K562 (cell line): ENCODE results near the gene LLPH. TPM values are rescaled to one million over a fixed set of nuclear protein-coding genes. Genes with fewer than 3 reads are reported as not detected.

Experiments used
- ATAC-seq: fragments of 200-7000 bp; cut with Tn5 transposase; 3 replicates; pipeline ENCODE4 v1.9.1; 2020; ENCODE audit warnings: moderate library complexity
- BruUV-seq: library from RNA; stranded (reverse); fragments of 400-500 nt; replicated peaks from 2 replicates; lab custom pipeline; 2021; lab: Mats Ljungman, UMichigan
- CTCF ChIA-PET: fragments of 300-600 bp; formaldehyde crosslinking; extraction: SDS; loops from one replicate; lab custom pipeline; 2021; ENCODE audit warnings: low intra/inter-chr PET ratio; lab: Yijun Ruan, JAX
- POLR2A ChIA-PET: fragments of 300-600, 350-650 bp; sonication (Branson Sonifier 250); formaldehyde crosslinking; extraction: SDS; loops from one replicate; lab custom pipeline; 2021; ENCODE audit warnings: antibody characterized with exemption, inconsistent platforms; lab: Yijun Ruan, JAX
- DNase-seq, 4 experiments: peaks; one replicate each; pipeline versions ENCODE4 v3.0.0 to v3.0.0-alpha.2; 2011 to 2018; ENCODE audit warnings: low spot score in 3 of 4, mixed read lengths in 3 of 4; ENCODE audit errors: extremely low read depth in 1 of 4
- FAIRE-seq: peaks from 2 replicates; lab custom pipeline; 2011; peaks lifted over from hg19 to GRCh38; lab: Jason Lieb, UNC
- H2AFZ ChIP-seq: 2 replicates; pipeline ENCODE4 v1.6.0; 2011; ENCODE audit warnings: low read depth, low read length, control low read depth, inconsistent platforms
- H3K27ac ChIP-seq: fragments of 200-600 bp; 3 replicates; pipeline ENCODE4 v1.8.0; 2011; ENCODE audit warnings: low read depth, mild to moderate bottlenecking, control low read depth, inconsistent platforms, low read length, moderate library complexity, mixed read lengths; ENCODE audit errors: extremely low read depth
- H3K27me3 ChIP-seq, 2 experiments: fragments of 300-600 bp in 1 of 2; 2 replicates in 1 of 2; 3 replicates in 1 of 2; pipeline versions ENCODE4 v1.6.0 to v1.8.0; 2011; ENCODE audit warnings: inconsistent platforms in 2 of 2, low read length in 2 of 2, mild to moderate bottlenecking in 1 of 2, mixed read lengths in 1 of 2, moderate library complexity in 1 of 2; ENCODE audit not compliant: control insufficient read depth in 2 of 2, insufficient read depth in 2 of 2
- H3K36me3 ChIP-seq: fragments of 300-600 bp; 3 replicates; pipeline ENCODE4 v1.8.0; 2011; ENCODE audit warnings: mild to moderate bottlenecking, low read length, inconsistent platforms; ENCODE audit not compliant: control insufficient read depth, insufficient read depth
- H3K4me1 ChIP-seq, 2 experiments: fragments of 200-600 bp in 1 of 2; replicated peaks in 1 of 2; 2 replicates in 1 of 2; 3 replicates in 1 of 2; pipeline versions ENCODE4 v1.5.1 to v1.8.0; 2011; ENCODE audit warnings: inconsistent platforms in 2 of 2, low read length in 2 of 2, mild to moderate bottlenecking in 1 of 2, mixed read lengths in 1 of 2, moderate library complexity in 1 of 2; ENCODE audit not compliant: control insufficient read depth in 2 of 2, insufficient read depth in 2 of 2
- H3K4me2 ChIP-seq: 2 replicates; pipeline ENCODE4 v1.6.1; 2011; ENCODE audit warnings: low read length, control low read depth, inconsistent platforms, mixed read lengths; ENCODE audit not compliant: insufficient read depth
- H3K4me3 ChIP-seq: fragments of 200-600 bp; sonication (generic), shearing (Covaris generic); 2 replicates; pipeline ENCODE4 v1.5.1; 2016; ENCODE audit warnings: control low read depth, inconsistent platforms
- H3K79me2 ChIP-seq: fragments of 200-600 bp; 3 replicates; pipeline ENCODE4 v1.8.0; 2011; ENCODE audit warnings: low read length, inconsistent platforms; ENCODE audit not compliant: control insufficient read depth, insufficient read depth
- H3K9ac ChIP-seq, 2 experiments: 2 replicates each; pipeline versions ENCODE4 v1.6.0 to v1.6.1; 2011; ENCODE audit warnings: low read depth in 2 of 2, low read length in 2 of 2, control low read depth in 1 of 2, inconsistent platforms in 1 of 2, mild to moderate bottlenecking in 1 of 2, mixed read lengths in 1 of 2; ENCODE audit not compliant: insufficient read depth in 1 of 2
- H3K9me1 ChIP-seq: one replicate; pipeline ENCODE4 v1.6.0; 2011; ENCODE audit warnings: inconsistent platforms, mild to moderate bottlenecking, low read length, moderate library complexity; ENCODE audit not compliant: control insufficient read depth, insufficient read depth
- H3K9me3 ChIP-seq: replicated peaks from 2 replicates; pipeline ENCODE4 v1.5.1; 2011; ENCODE audit warnings: low read depth, low read length, inconsistent platforms; ENCODE audit not compliant: control insufficient read depth, insufficient read depth
- H4K20me1 ChIP-seq: replicated peaks from 2 replicates; pipeline ENCODE4 v1.6.1; 2011; ENCODE audit warnings: low read length, inconsistent platforms, mixed read lengths; ENCODE audit not compliant: control insufficient read depth, insufficient read depth
- CC2D1A ChIP-seq: fragments of 450-650 bp; IDR thresholded peaks from 2 replicates; pipeline ENCODE4 v1.6.1; 2017; ENCODE audit warnings: mild to moderate bottlenecking
- CEBPB ChIP-seq: fragments of 450-650 bp; IDR thresholded peaks from 2 replicates; pipeline ENCODE4 v1.6.1; 2016; ENCODE audit warnings: missing genetic modification characterization, missing compliant biosample characterization
- CTCF ChIP-seq, 3 experiments: IDR thresholded peaks in 2 of 3; conservative IDR thresholded peaks in 1 of 3; 2 replicates each; pipeline ENCODE4 v1.5.1; 2011 to 2012; ENCODE audit warnings: low read length in 3 of 3, mild to moderate bottlenecking in 3 of 3, control low read depth in 2 of 3, improper control_type of control experiment in 1 of 3, inconsistent platforms in 1 of 3, low read depth in 1 of 3, mixed read lengths in 1 of 3, moderate library complexity in 1 of 3; ENCODE audit not compliant: insufficient read depth in 2 of 3
- CXXC5 ChIP-seq: fragments of 250-450 bp; sonication (Bioruptor Pico); IDR thresholded peaks from 2 replicates; pipeline ENCODE4 v1.8.0; 2022; ENCODE audit warnings: inconsistent platforms, mild to moderate bottlenecking, moderate library complexity
- ETV1 ChIP-seq: fragments of 450-650 bp; conservative IDR thresholded peaks from 2 replicates; pipeline ENCODE4 v1.6.1; 2016; ENCODE audit warnings: missing genetic modification characterization, control low read depth, low read depth, missing compliant biosample characterization
- HLTF ChIP-seq: fragments of 450-650 bp; IDR thresholded peaks from 2 replicates; pipeline ENCODE4 v1.6.1; 2016
- KLF13 ChIP-seq: fragments of 450-650 bp; IDR thresholded peaks from 2 replicates; pipeline ENCODE4 v1.6.1; 2016; ENCODE audit warnings: missing genetic modification characterization, low read depth, mild to moderate bottlenecking, missing compliant biosample characterization, moderate library complexity, borderline replicate concordance
- PHF21A ChIP-seq: fragments of 450-650 bp; IDR thresholded peaks from 2 replicates; pipeline ENCODE4 v1.6.1; 2017; ENCODE audit warnings: low read depth, borderline replicate concordance
- POU5F1 ChIP-seq: fragments of 150-350 bp; IDR thresholded peaks from 2 replicates; pipeline ENCODE4 v1.6.1; 2014; ENCODE audit warnings: borderline replicate concordance, low read length, low read depth, mild to moderate bottlenecking; ENCODE audit not compliant: partially characterized antibody
- RAD21 ChIP-seq, 2 experiments: fragments of 250-450 bp in 1 of 2; fragments of 450-650 bp in 1 of 2; sonication (Bioruptor Pico) in 1 of 2; formaldehyde crosslinking in 1 of 2; IDR thresholded peaks in 1 of 2; conservative IDR thresholded peaks in 1 of 2; 2 replicates each; pipeline versions ENCODE4 v1.4.0 to v1.8.0; 2020 to 2022; ENCODE audit warnings: mild to moderate bottlenecking in 2 of 2, moderate library complexity in 1 of 2
- TAF9B ChIP-seq: fragments of 450-650 bp; IDR thresholded peaks from 2 replicates; pipeline ENCODE4 v1.6.1; 2018; ENCODE audit warnings: mild to moderate bottlenecking; ENCODE audit not compliant: partially characterized antibody
- TEAD1 ChIP-seq, 2 experiments: fragments of 450-650 bp in 1 of 2; sonication (generic) in 1 of 2; formaldehyde crosslinking; IDR thresholded peaks; 2 replicates each; pipeline versions ENCODE4 v1.4.0 to v1.8.0; 2020 to 2022; ENCODE audit warnings: mild to moderate bottlenecking in 2 of 2, missing genetic modification reagents in 1 of 2
- TEAD2 ChIP-seq: fragments of 450-650 bp; IDR thresholded peaks from 2 replicates; pipeline ENCODE4 v1.6.1; 2016; ENCODE audit warnings: missing genetic modification characterization, control low read depth, missing compliant biosample characterization
- TEAD4 ChIP-seq, 2 experiments: sonication (generic) in 1 of 2; formaldehyde crosslinking in 1 of 2; IDR thresholded peaks; 2 replicates each; pipeline versions ENCODE4 v1.6.1 to v1.8.0; 2012 to 2022; ENCODE audit warnings: borderline replicate concordance in 1 of 2, inconsistent platforms in 1 of 2, low read length in 1 of 2, mild to moderate bottlenecking in 1 of 2, missing genetic modification reagents in 1 of 2
- ZBTB7A ChIP-seq: IDR thresholded peaks from 2 replicates; pipeline ENCODE4 v1.6.1; 2011; ENCODE audit warnings: low read depth, mild to moderate bottlenecking, low read length, moderate library complexity, borderline replicate concordance; ENCODE audit not compliant: control insufficient read depth
- ZKSCAN1 ChIP-seq: fragments of 150-350 bp; IDR thresholded peaks from 2 replicates; pipeline ENCODE4 v1.6.1; 2016; ENCODE audit warnings: low read depth, low read length
- ZKSCAN3 ChIP-seq: fragments of 250-450 bp; sonication (Bioruptor Pico); IDR thresholded peaks from 2 replicates; pipeline ENCODE4 v1.4.0; 2020
- ZNF165 ChIP-seq: fragments of 250-450 bp; sonication (Bioruptor Pico); IDR thresholded peaks from 2 replicates; pipeline ENCODE4 v1.4.0; 2020; ENCODE audit warnings: borderline replicate concordance
- ZNF24 ChIP-seq: fragments of 450-650 bp; IDR thresholded peaks from 2 replicates; pipeline ENCODE4 v1.6.1; 2016
- ZNF830 ChIP-seq: fragments of 250-450 bp; sonication (Bioruptor Pico); IDR thresholded peaks from 2 replicates; pipeline ENCODE4 v1.5.0; 2021; ENCODE audit warnings: mild to moderate bottlenecking
- WGBS: fragments of 100-300 bp; shearing (Covaris generic); methylation state at CpG from one replicate; pipeline ENCODE4 v1.1.6; 2016; ENCODE audit warnings: low coverage, mixed read lengths; ENCODE audit not compliant: insufficient coverage; ENCODE audit errors: missing lambda C conversion rate; 5-methylcytosine and 5-hydroxymethylcytosine counted together
- in situ Hi-C: fragments of 300-500 bp; cut with MboI; formaldehyde crosslinking; loops from 4 replicates; pipeline ENCODE4 v1.15.0; 2018; ENCODE audit warnings: inconsistent platforms, mixed read lengths
- intact Hi-C: fragments of 100-400 bp; cut with micrococcal nuclease; formaldehyde crosslinking; loops from 2 replicates; pipeline ENCODE4 v1.14.2; 2022
- polyA plus RNA-seq, 8 experiments: library from polyadenylated mRNA; depleted of rRNA in 4 of 8; stranded (reverse) in 5 of 8; unstranded in 3 of 8; fragments of >200 nt; fragmentation: Nextera tagmentation in 2 of 8; fragmentation: Illumina TruSeq in 1 of 8; extraction: Ambion mirVana in 2 of 8; extraction: Trizol in 1 of 8; gene quantifications; 2 replicates each; pipeline versions ENCODE4 v1.2.1 to v1.2.3, GENCODE V29; 2011 to 2014; ENCODE audit warnings: inconsistent platforms in 1 of 8, missing spikeins in 1 of 8
- total RNA-seq, 7 experiments: library from RNA; depleted of rRNA in 6 of 7; stranded (reverse); fragments of >200 nt in 6 of 7; fragmentation: Illumina TruSeq in 2 of 7; extraction: Trizol in 2 of 7; gene quantifications; 2 replicates each; pipeline versions ENCODE4 v1.2.1 to v1.2.3, GENCODE V29; 2011 to 2021; ENCODE audit warnings: low replicate concordance in 1 of 7

Gene LLPH
- total and polyA plus RNA-seq, 9 of the 15 experiments (the other 6 are each of a cell fraction or from before 2014, with no cell fraction given) = 19.1 to 87.3 (median 59.6) TPM

GRCh38 chr12:66144791-66145754 lies 14.5 kb upstream of the LLPH start:
- in situ Hi-C loops = no loop called here
- Histone ChIP-seq H3K4me2 (no peak overlapping the region), H3K36me3 (peaks cover 11% of the 10 kb centered on the region; the same call in 2 of the 3 replicates), H3K27me3 (no peaks in the 10 kb centered on the region), H3K4me3 (no peak overlapping the region), H3K9me1 (no peaks in the 10 kb centered on the region), H2AFZ (no peak overlapping the region), H3K27ac (no peak overlapping the region), H3K4me1 (peaks cover 0 to 7% of the 10 kb centered on the region in 2 experiments; a peak in 2 of 5 replicates), H3K9me3 (peaks cover 13% of the 10 kb centered on the region), H4K20me1 (no peaks in the 10 kb centered on the region), H3K9ac (no peak overlapping the region), H3K79me2 (no peaks in the 10 kb centered on the region)
- ATAC-seq = peak; percentile 60
- DNase-seq = peak in 2 of 4 experiments; percentile 15 to 31
- FAIRE-seq = peak; percentile 62
- CTCF ChIA-PET = interaction anchor here (0.7 kb wide), 1 partner anchor 265 kb away, joined by 3 read pairs; no protein-coding TSS in a partner anchor
- intact Hi-C loops = loop anchor here (1.0 to 2.0 kb wide), 2 partner anchors 122 to 264 kb away; no protein-coding TSS in a partner anchor
- TF ChIP-seq ZNF24 = no peak
- no peak for TF ChIP-seq CC2D1A
- no peak for TF ChIP-seq KLF13
- no peak for TF ChIP-seq ZKSCAN1
- TF ChIP-seq ZNF830 (CRISPR knock-in tag) = no peak
- no peak for TF ChIP-seq TAF9B
- TF ChIP-seq RAD21 (CRISPR knock-in tag; conservative IDR thresholded peaks at IDR 0.05 in 1 of 2, IDR thresholded peaks at IDR 0.05 in 1 of 2) = peak in 1 of 2 experiments; percentile 65; a peak in 3 of 4 replicates
- TF ChIP-seq CTCF (IDR thresholded peaks at IDR 0.05 in 2 of 3, conservative IDR thresholded peaks at IDR 0.05 in 1 of 3; ENCODE audit: insufficient read depth in 2 of 3, low read depth in 1 of 3, low read length in 3 of 3) = peak in 2 of 3 experiments; percentile 44 to 62; a peak in 3 of 6 replicates
- TF ChIP-seq ZNF165 (CRISPR knock-in tag) = no peak
- TF ChIP-seq TEAD2 (tag) = peak; percentile 91
- no peak for TF ChIP-seq PHF21A
- peak; percentile 42; the same call in 1 of the 2 replicates for TF ChIP-seq ETV1
- peak; percentile 21; the same call in 1 of the 2 replicates for TF ChIP-seq CEBPB
- no peak for TF ChIP-seq ZBTB7A
- no peak for TF ChIP-seq POU5F1
- peak; percentile 90 for TF ChIP-seq TEAD4 (IDR thresholded peaks at IDR 0.05; ENCODE audit: low read length)
- TF ChIP-seq TEAD4 (CRISPR knock-in tag; IDR thresholded peaks at IDR 0.05; ENCODE audit: borderline replicate concordance) = no peak
- TF ChIP-seq CXXC5 (CRISPR knock-in tag) = no peak
- no peak for TF ChIP-seq ZKSCAN3 (CRISPR knock-in tag)
- TF ChIP-seq HLTF = no peak
- peak; percentile 98 for TF ChIP-seq TEAD1 (CRISPR knock-in tag; IDR thresholded peaks at IDR 0.05)
- no TSS peak for BruUV-seq
- 75% methylated on average over 7 of the region's 7 CpGs for WGBS
- POLR2A ChIA-PET = interaction anchor here (1.0 kb wide), 2 partner anchors 13 to 14 kb away, joined by 5 to 9 read pairs; partner anchors contain the start of gene LLPH
